Body of pancreas (tissue), 4 donors: ENCODE measurements around the gene FYB1.

Experiments
- POLR2A ChIP-seq, 3 donors: fragments of 450-650 bp; IDR thresholded peaks; one replicate each; pipeline ENCODE4 v1.6.1; 2016; ENCODE audit warnings: antibody characterized with exemption in 3 of 3, mild to moderate bottlenecking in 2 of 3
- TF ChIP-seq, protein P1 (sequence below), 7 experiments: fragments of 450-650 bp in 4 of 7; fragments of 200-600 bp in 3 of 7; sonication (generic) in 3 of 7; IDR thresholded peaks; one replicate each; pipeline ENCODE4 v1.5.1; 2016 to 2019; ENCODE audit warnings: antibody characterized with exemption in 7 of 7

- TF ChIP-seq, protein P1, sequence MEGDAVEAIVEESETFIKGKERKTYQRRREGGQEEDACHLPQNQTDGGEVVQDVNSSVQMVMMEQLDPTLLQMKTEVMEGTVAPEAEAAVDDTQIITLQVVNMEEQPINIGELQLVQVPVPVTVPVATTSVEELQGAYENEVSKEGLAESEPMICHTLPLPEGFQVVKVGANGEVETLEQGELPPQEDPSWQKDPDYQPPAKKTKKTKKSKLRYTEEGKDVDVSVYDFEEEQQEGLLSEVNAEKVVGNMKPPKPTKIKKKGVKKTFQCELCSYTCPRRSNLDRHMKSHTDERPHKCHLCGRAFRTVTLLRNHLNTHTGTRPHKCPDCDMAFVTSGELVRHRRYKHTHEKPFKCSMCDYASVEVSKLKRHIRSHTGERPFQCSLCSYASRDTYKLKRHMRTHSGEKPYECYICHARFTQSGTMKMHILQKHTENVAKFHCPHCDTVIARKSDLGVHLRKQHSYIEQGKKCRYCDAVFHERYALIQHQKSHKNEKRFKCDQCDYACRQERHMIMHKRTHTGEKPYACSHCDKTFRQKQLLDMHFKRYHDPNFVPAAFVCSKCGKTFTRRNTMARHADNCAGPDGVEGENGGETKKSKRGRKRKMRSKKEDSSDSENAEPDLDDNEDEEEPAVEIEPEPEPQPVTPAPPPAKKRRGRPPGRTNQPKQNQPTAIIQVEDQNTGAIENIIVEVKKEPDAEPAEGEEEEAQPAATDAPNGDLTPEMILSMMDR (IDR thresholded peaks at IDR 0.05), result no peak
- TF ChIP-seq POLR2A (IDR thresholded peaks at IDR 0.05), result no peak
Measured at GRCh38 chr5:39225405-39226099, 6.2 kb upstream of the FYB1 start.
